SK-N-SH (cell line): Measurements from ENCODE around the gene ULBP2. TPM values are rescaled to one million over a fixed set of nuclear protein-coding genes. Genes with fewer than 3 reads are reported as not detected.

ENCODE experiments used
- CTCF ChIA-PET: fragments of 300-600, 350-600 bp; formaldehyde crosslinking; extraction: SDS; loops from one replicate; lab custom pipeline; 2021; lab: Yijun Ruan, JAX
- POLR2A ChIA-PET: fragments of 350-600 bp; sonication (Branson Sonifier 250); formaldehyde crosslinking; extraction: SDS; loops from one replicate; lab custom pipeline; 2020; ENCODE audit warnings: antibody characterized with exemption, inconsistent platforms; lab: Yijun Ruan, JAX
- DNase-seq: peaks from one replicate; pipeline ENCODE4 v3.0.0; 2012
- H2AFZ ChIP-seq: fragments of 200-600 bp; sonication (generic); 2 replicates; pipeline ENCODE4 v1.8.1; 2016; ENCODE audit warnings: antibody characterized with exemption, mild to moderate bottlenecking, low read depth
- H3F3A ChIP-seq: fragments of 200-600 bp; sonication (generic); replicated peaks from 2 replicates; pipeline ENCODE3; 2016; ENCODE audit warnings: antibody characterized with exemption, mild to moderate bottlenecking; ENCODE audit not compliant: insufficient read depth
- H3K27ac ChIP-seq, 2 experiments: fragments of 200-500 bp in 1 of 2; fragments of 200-600 bp in 1 of 2; sonication (Bioruptor generic) in 1 of 2; sonication (generic), shearing (Covaris generic) in 1 of 2; 2 replicates each; pipeline versions ENCODE4 v1.5.1 to v1.6.1; 2014 to 2016; ENCODE audit warnings: low read depth in 2 of 2, inconsistent platforms in 1 of 2, low read length in 1 of 2, mild to moderate bottlenecking in 1 of 2, mixed read lengths in 1 of 2
- H3K27me3 ChIP-seq: fragments of 200-600 bp; sonication (generic), shearing (Covaris generic); 2 replicates; pipeline ENCODE4 v1.6.1; 2016; ENCODE audit warnings: mixed run types; ENCODE audit not compliant: insufficient read depth
- H3K36me3 ChIP-seq, 2 experiments: fragments of 200-500 bp in 1 of 2; fragments of 200-600 bp in 1 of 2; sonication (Bioruptor generic) in 1 of 2; sonication (generic) in 1 of 2; replicated peaks in 1 of 2; 2 replicates each; pipeline versions ENCODE3 to v1.5.1; 2014 to 2016; ENCODE audit warnings: low read length in 1 of 2, mild to moderate bottlenecking in 1 of 2; ENCODE audit not compliant: insufficient read depth in 2 of 2, control insufficient read depth in 1 of 2
- H3K4me1 ChIP-seq, 2 experiments: fragments of 200-500 bp in 1 of 2; fragments of 200-600 bp in 1 of 2; sonication (Bioruptor generic) in 1 of 2; sonication (generic), shearing (Covaris generic) in 1 of 2; 2 replicates each; pipeline versions ENCODE4 v1.5.1 to v1.6.1; 2014 to 2016; ENCODE audit warnings: low read depth in 1 of 2, low read length in 1 of 2, mixed run types in 1 of 2; ENCODE audit not compliant: insufficient read depth in 2 of 2, control insufficient read depth in 1 of 2
- H3K4me2 ChIP-seq: fragments of 200-600 bp; sonication (generic), shearing (Covaris generic); 2 replicates; pipeline ENCODE4 v1.6.1; 2017; ENCODE audit warnings: mixed run types
- H3K4me3 ChIP-seq, 2 experiments: fragments of 200-500 bp in 1 of 2; fragments of 200-600 bp in 1 of 2; sonication (Bioruptor generic) in 1 of 2; sonication (generic), shearing (Covaris generic) in 1 of 2; 2 replicates each; pipeline versions ENCODE4 v1.5.1 to v1.8.1; 2014 to 2016; ENCODE audit warnings: low read depth in 2 of 2, inconsistent platforms in 1 of 2, low read length in 1 of 2, mild to moderate bottlenecking in 1 of 2, mixed read lengths in 1 of 2, moderate library complexity in 1 of 2
- H3K79me2 ChIP-seq: fragments of 200-600 bp; sonication (generic); 2 replicates; pipeline ENCODE4 v1.8.1; 2017; ENCODE audit warnings: mild to moderate bottlenecking; ENCODE audit not compliant: insufficient read depth
- H3K9ac ChIP-seq: fragments of 200-600 bp; sonication (generic); 2 replicates; pipeline ENCODE4 v1.6.1; 2017; ENCODE audit warnings: mixed run types
- H3K9me2 ChIP-seq: fragments of 200-600 bp; sonication (generic); 2 replicates; pipeline ENCODE4 v1.6.1; 2017; ENCODE audit warnings: mixed run types
- H3K9me3 ChIP-seq: fragments of 200-600 bp; sonication (generic); 2 replicates; pipeline ENCODE4 v1.6.1; 2017; ENCODE audit warnings: mixed run types, mild to moderate bottlenecking, moderate library complexity
- H4K20me1 ChIP-seq: fragments of 200-600 bp; sonication (generic); 2 replicates; pipeline ENCODE4 v1.6.1; 2017; ENCODE audit warnings: mild to moderate bottlenecking, mixed run types; ENCODE audit not compliant: insufficient read depth
- CTCF ChIP-seq: fragments of 200-600 bp; sonication (generic); IDR thresholded peaks from 2 replicates; pipeline ENCODE4 v1.6.1; 2017; ENCODE audit warnings: antibody characterized with exemption, mild to moderate bottlenecking, moderate library complexity
- EP300 ChIP-seq, 2 experiments: IDR thresholded peaks; 2 replicates each; pipeline versions ENCODE4 v1.4.0 to v1.6.1; 2012; ENCODE audit warnings: borderline replicate concordance in 1 of 2, low read depth in 1 of 2, low read length in 1 of 2
- EZH2phosphoT487 ChIP-seq: fragments of 200-600 bp; sonication (generic); IDR thresholded peaks from 2 replicates; pipeline ENCODE4 v1.6.1; 2017; ENCODE audit warnings: low read depth, mixed run types, mild to moderate bottlenecking, antibody characterized with exemption, moderate library complexity, borderline replicate concordance
- FOSL2 ChIP-seq: IDR thresholded peaks from 2 replicates; pipeline ENCODE4 v1.4.0; 2012; ENCODE audit warnings: low read depth, mild to moderate bottlenecking, moderate library complexity, borderline replicate concordance
- FOXJ3 ChIP-seq: sonication (generic); formaldehyde crosslinking; IDR thresholded peaks from 2 replicates; pipeline ENCODE4 v1.5.1; 2020; ENCODE audit warnings: mild to moderate bottlenecking, missing genetic modification reagents
- MEF2A ChIP-seq: IDR thresholded peaks from 2 replicates; pipeline ENCODE4 v1.4.0; 2012; ENCODE audit warnings: low read depth, borderline replicate concordance
- NFIC ChIP-seq: IDR thresholded peaks from 2 replicates; pipeline ENCODE4 v1.4.0; 2012; ENCODE audit warnings: borderline replicate concordance
- PBX3 ChIP-seq: IDR thresholded peaks from 2 replicates; pipeline ENCODE4; 2012
- RAD21 ChIP-seq: IDR thresholded peaks from 2 replicates; pipeline ENCODE4 v1.6.1; 2012; ENCODE audit warnings: mild to moderate bottlenecking, low read length
- RCOR1 ChIP-seq: fragments of 150-350 bp; IDR thresholded peaks from 2 replicates; pipeline ENCODE4 v1.6.1; 2017; ENCODE audit warnings: antibody characterized with exemption, low read length
- REST ChIP-seq: IDR thresholded peaks from 2 replicates; pipeline ENCODE4 v1.6.1; 2012; ENCODE audit warnings: mild to moderate bottlenecking, low read depth, low read length, moderate library complexity
- RXRA ChIP-seq: IDR thresholded peaks from 2 replicates; pipeline ENCODE4 v1.4.0; 2012; ENCODE audit warnings: low read depth, mild to moderate bottlenecking, borderline replicate concordance
- SMC3 ChIP-seq: IDR thresholded peaks from 2 replicates; pipeline ENCODE4 v1.6.1; 2012; ENCODE audit warnings: low read depth, low read length, improper control_type of control experiment
- TAF1 ChIP-seq: IDR thresholded peaks from 2 replicates; pipeline ENCODE4 v1.6.1; 2012; ENCODE audit warnings: low read depth, mild to moderate bottlenecking, low read length, moderate library complexity, borderline replicate concordance
- polyA plus RNA-seq, 3 experiments: library from polyadenylated mRNA; depleted of rRNA; stranded (reverse); fragments of >200 nt; gene quantifications; 2 replicates each; pipeline ENCODE4 v1.2.3, GENCODE V29; 2012
- TF ChIP-seq, protein P1 (sequence below): IDR thresholded peaks from 2 replicates; pipeline ENCODE4 v1.4.0; 2012; ENCODE audit warnings: low read depth, borderline replicate concordance

The ULBP2 gene
- polyA plus RNA-seq, 1 of the 3 experiments (the other 2 are of a cell fraction), result 5.0 TPM

- no peak overlapping the region for H3K27ac ChIP-seq
- H3K36me3 ChIP-seq, result no peaks in the 10 kb centered on the region
- no peaks in the 10 kb centered on the region for H4K20me1 ChIP-seq
- H3K4me3 ChIP-seq, result no peak overlapping the region
- no peaks in the 10 kb centered on the region for H3K9me2 ChIP-seq
- H3F3A ChIP-seq, result no peaks in the 10 kb centered on the region
- H3K9me3 ChIP-seq, result no peaks in the 10 kb centered on the region
- no peak overlapping the region for H3K9ac ChIP-seq
- no peaks in the 10 kb centered on the region for H3K79me2 ChIP-seq
- CTCF ChIA-PET, result no interaction called here
- H3K4me2 ChIP-seq, result no peak overlapping the region
- no peaks in the 10 kb centered on the region for H3K4me1 ChIP-seq
- peaks cover 25% of the 10 kb centered on the region; the same call in 1 of the 2 replicates for H3K27me3 ChIP-seq
- no peak for DNase-seq
- TF ChIP-seq FOXJ3 (CRISPR knock-in tag) (no peak), REST (no peak), MEF2A (no peak), FOSL2 (no peak), SMC3 (no peak), PBX3 (no peak), CTCF (no peak), RCOR1 (no peak), TAF1 (no peak), NFIC (no peak), EP300 (IDR thresholded peaks at IDR 0.05; ENCODE audit: borderline replicate concordance in 1 of 2, low read depth in 1 of 2, low read length in 1 of 2) (no peak), EZH2phosphoT487 (no peak), RAD21 (no peak), RXRA (no peak)
- TF ChIP-seq, protein P1, sequence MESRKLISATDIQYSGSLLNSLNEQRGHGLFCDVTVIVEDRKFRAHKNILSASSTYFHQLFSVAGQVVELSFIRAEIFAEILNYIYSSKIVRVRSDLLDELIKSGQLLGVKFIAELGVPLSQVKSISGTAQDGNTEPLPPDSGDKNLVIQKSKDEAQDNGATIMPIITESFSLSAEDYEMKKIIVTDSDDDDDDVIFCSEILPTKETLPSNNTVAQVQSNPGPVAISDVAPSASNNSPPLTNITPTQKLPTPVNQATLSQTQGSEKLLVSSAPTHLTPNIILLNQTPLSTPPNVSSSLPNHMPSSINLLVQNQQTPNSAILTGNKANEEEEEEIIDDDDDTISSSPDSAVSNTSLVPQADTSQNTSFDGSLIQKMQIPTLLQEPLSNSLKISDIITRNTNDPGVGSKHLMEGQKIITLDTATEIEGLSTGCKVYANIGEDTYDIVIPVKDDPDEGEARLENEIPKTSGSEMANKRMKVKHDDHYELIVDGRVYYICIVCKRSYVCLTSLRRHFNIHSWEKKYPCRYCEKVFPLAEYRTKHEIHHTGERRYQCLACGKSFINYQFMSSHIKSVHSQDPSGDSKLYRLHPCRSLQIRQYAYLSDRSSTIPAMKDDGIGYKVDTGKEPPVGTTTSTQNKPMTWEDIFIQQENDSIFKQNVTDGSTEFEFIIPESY, result no peak
- TF ChIP-seq, all 33 proteins: peak for 0
- no peak overlapping the region for H2AFZ ChIP-seq
- POLR2A ChIA-PET, result no interaction called here
These were observed 33.6 kb downstream of the ULBP2 start for GRCh38 chr6:149975400-149975799.
